Measurements from ENCODE around the gene NHLH1. TPM values are rescaled to one million over a fixed set of nuclear protein-coding genes. Genes with fewer than 3 reads are reported as not detected.

The NHLH1 gene
- 0.18 TPM for total RNA-seq (2021; ENCODE audit: unreplicated experiment)
- 0.15 TPM for polyA plus RNA-seq (2012; ENCODE audit: insufficient read length)
- percentile 27 among the genes with signal in this experiment for Bru-seq, nascent RNA
- percentile 43 among the genes with signal in this experiment for BruChase-seq, experiment 1, labeled RNA remaining after a 2-hour chase
- percentile 39 among the genes with signal in this experiment for BruChase-seq, experiment 2, labeled RNA remaining after a 6-hour chase
- long read RNA-seq = 0 reads

DNA sequence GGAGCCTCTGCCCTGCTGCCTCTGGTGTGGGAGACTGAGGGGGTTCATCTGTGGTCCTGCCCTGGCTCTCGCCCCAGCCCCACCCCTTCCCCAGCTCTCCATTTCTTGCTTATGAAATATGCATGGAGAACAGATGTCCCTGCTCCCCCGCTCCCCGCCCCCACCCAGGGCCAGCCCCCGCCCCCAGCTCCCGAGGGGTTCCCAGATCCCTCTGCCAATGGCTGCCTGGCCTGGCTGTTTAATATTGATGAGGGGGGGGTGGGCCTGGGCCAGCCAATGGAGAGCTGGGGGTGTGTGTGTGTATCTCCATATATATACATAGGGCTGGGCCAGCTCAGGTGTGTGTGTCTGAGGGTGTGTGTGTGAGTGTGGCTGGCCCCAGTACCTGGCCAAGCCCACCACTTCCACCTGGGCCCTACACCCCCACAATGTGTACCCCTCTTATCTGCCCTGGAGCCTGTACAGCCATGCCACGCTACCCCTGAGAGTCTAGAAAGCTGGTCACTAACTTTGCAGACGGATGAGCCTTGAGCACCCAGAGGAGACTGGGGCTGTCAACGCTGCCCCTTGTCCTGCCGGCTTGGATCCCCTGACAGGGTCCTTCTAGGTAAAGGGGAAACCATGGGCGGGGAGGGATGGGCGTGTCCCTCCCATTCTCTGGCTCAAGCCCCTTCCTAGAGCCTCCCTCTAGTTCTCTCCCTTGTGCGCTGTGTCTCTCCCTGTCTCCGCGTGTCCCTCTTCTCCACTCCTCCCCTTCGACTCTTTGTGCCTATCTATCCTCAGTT, at the start of gene NHLH1:
Gene NHLH1 (plus strand): TSS at position 341 of the 785 bp plus-strand sequence. CDS start 3,661 bp downstream, outside the sequence.
- in situ Hi-C loops (cut with HindIII; ENCODE audit: low pct_unique_long_range_greater_than_20kb, low sequenced_read_pairs) (no loop called here), intact Hi-C loops (cut with micrococcal nuclease; ENCODE audit: unreplicated experiment) (no loop called here)
- no peak for ATAC-seq
- BruUV-seq (replicated peaks) = no TSS peak
- TF ChIP-seq POLR2AphosphoS5 (IDR thresholded peaks at IDR 0.05; ENCODE audit: low read depth, low read length) (no peak), SIN3A (IDR thresholded peaks at IDR 0.05; ENCODE audit: borderline replicate concordance, insufficient read depth, low read depth, low read length) (no peak), TCF7L2 (IDR thresholded peaks at IDR 0.05; ENCODE audit: low read depth, low read length) (no peak)
- TF ChIP-seq, protein P1, sequence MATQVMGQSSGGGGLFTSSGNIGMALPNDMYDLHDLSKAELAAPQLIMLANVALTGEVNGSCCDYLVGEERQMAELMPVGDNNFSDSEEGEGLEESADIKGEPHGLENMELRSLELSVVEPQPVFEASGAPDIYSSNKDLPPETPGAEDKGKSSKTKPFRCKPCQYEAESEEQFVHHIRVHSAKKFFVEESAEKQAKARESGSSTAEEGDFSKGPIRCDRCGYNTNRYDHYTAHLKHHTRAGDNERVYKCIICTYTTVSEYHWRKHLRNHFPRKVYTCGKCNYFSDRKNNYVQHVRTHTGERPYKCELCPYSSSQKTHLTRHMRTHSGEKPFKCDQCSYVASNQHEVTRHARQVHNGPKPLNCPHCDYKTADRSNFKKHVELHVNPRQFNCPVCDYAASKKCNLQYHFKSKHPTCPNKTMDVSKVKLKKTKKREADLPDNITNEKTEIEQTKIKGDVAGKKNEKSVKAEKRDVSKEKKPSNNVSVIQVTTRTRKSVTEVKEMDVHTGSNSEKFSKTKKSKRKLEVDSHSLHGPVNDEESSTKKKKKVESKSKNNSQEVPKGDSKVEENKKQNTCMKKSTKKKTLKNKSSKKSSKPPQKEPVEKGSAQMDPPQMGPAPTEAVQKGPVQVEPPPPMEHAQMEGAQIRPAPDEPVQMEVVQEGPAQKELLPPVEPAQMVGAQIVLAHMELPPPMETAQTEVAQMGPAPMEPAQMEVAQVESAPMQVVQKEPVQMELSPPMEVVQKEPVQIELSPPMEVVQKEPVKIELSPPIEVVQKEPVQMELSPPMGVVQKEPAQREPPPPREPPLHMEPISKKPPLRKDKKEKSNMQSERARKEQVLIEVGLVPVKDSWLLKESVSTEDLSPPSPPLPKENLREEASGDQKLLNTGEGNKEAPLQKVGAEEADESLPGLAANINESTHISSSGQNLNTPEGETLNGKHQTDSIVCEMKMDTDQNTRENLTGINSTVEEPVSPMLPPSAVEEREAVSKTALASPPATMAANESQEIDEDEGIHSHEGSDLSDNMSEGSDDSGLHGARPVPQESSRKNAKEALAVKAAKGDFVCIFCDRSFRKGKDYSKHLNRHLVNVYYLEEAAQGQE (IDR thresholded peaks at IDR 0.05; ENCODE audit: insufficient read depth in 1 of 2, low read depth in 2 of 2, low read length in 1 of 2) = no peak
- TF ChIP-seq, protein P2, sequence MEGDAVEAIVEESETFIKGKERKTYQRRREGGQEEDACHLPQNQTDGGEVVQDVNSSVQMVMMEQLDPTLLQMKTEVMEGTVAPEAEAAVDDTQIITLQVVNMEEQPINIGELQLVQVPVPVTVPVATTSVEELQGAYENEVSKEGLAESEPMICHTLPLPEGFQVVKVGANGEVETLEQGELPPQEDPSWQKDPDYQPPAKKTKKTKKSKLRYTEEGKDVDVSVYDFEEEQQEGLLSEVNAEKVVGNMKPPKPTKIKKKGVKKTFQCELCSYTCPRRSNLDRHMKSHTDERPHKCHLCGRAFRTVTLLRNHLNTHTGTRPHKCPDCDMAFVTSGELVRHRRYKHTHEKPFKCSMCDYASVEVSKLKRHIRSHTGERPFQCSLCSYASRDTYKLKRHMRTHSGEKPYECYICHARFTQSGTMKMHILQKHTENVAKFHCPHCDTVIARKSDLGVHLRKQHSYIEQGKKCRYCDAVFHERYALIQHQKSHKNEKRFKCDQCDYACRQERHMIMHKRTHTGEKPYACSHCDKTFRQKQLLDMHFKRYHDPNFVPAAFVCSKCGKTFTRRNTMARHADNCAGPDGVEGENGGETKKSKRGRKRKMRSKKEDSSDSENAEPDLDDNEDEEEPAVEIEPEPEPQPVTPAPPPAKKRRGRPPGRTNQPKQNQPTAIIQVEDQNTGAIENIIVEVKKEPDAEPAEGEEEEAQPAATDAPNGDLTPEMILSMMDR (IDR thresholded peaks at IDR 0.05) = no peak
- no peaks in the 10 kb centered on the region for H3K27me3 ChIP-seq (ENCODE audit: control insufficient read depth, insufficient read depth, low read length)
- no peak within 1 kb of the TSS for H3K27ac ChIP-seq (ENCODE audit: low read length)
- no peaks in the 10 kb centered on the region for H3K9me3 ChIP-seq (ENCODE audit: control insufficient read depth, insufficient read depth, low read depth, low read length)
- ChIA-PET POLR2A (no interaction called here), CTCF (interaction anchor here (0.7 kb wide), 1 partner anchor 50 kb away, joined by 4 read pairs; no protein-coding TSS in a partner anchor)
- no peak within 1 kb of the TSS for H3K4me3 ChIP-seq (ENCODE audit: low read depth in 2 of 2, low read length in 2 of 2)
- H3K4me1 ChIP-seq (ENCODE audit: control insufficient read depth, insufficient read depth, low read length) = no peaks in the 10 kb centered on the region
- DNase-seq (ENCODE audit: low read depth, low spot score) = no peak
- H3K36me3 ChIP-seq (ENCODE audit: control insufficient read depth, insufficient read depth, low read length) = no peaks in the 10 kb centered on the region

- no peak overlapping the region for H3K27ac ChIP-seq (ENCODE audit: low read length)
- intact Hi-C loops (cut with micrococcal nuclease; ENCODE audit: unreplicated experiment) (no loop called here), in situ Hi-C loops (cut with HindIII; ENCODE audit: low pct_unique_long_range_greater_than_20kb, low sequenced_read_pairs) (no loop called here)
- peaks cover 24% of the 10 kb centered on the region for H3K36me3 ChIP-seq (ENCODE audit: control insufficient read depth, insufficient read depth, low read length)
- no peaks in the 10 kb centered on the region for H3K4me1 ChIP-seq (ENCODE audit: control insufficient read depth, insufficient read depth, low read length)
- DNase-seq (ENCODE audit: low read depth, low spot score) (no peak), ATAC-seq (no peak)
- H3K27me3 ChIP-seq (ENCODE audit: control insufficient read depth, insufficient read depth, low read length) = no peaks in the 10 kb centered on the region
- ChIA-PET CTCF (no interaction called here), POLR2A (no interaction called here)
- BruUV-seq (replicated peaks) = no TSS peak
- no peaks in the 10 kb centered on the region for H3K9me3 ChIP-seq (ENCODE audit: control insufficient read depth, insufficient read depth, low read depth, low read length)
- TF ChIP-seq SIN3A (IDR thresholded peaks at IDR 0.05; ENCODE audit: borderline replicate concordance, insufficient read depth, low read depth, low read length) = no peak
- TF ChIP-seq POLR2AphosphoS5 (IDR thresholded peaks at IDR 0.05; ENCODE audit: low read depth, low read length) = no peak
- H3K4me3 ChIP-seq (ENCODE audit: low read depth in 2 of 2, low read length in 2 of 2) = no peak overlapping the region
Observed at GRCh38 chr1:160322831-160323230, 44.0 kb upstream of the NHLH1 start.

Measured in Panc1 (cell line).